GM12875 (cell line): ENCODE data around the gene LGALS8.
"Not testable (repeated sequence)": the region's sequence is repeated elsewhere in the genome, so short reads cannot be mapped to it uniquely, and the experiment has no call there.

Experiments
- H3K4me3 ChIP-seq: one replicate; pipeline ENCODE4 v1.5.1; 2011; ENCODE audit warnings: low read depth, low read length, control low read depth
- CTCF ChIP-seq: IDR thresholded peaks from 2 replicates; pipeline ENCODE4 v1.5.1; 2011; ENCODE audit warnings: low read depth, mild to moderate bottlenecking, control low read depth, inconsistent platforms, low read length, moderate library complexity, borderline replicate concordance; ENCODE audit not compliant: insufficient read depth

The LGALS8 gene

GRCh38 chr1:236502579-236502971 is 21.2 kb upstream of the LGALS8 start:
- TF ChIP-seq CTCF, result no peak
- H3K4me3 ChIP-seq, result no peak overlapping the region

GRCh38 chr1:236502972-236503639 is 20.7 kb upstream of the LGALS8 start:
- TF ChIP-seq CTCF, result no peak
- H3K4me3 ChIP-seq, result no peak overlapping the region

GRCh38 chr1:236504338-236504737 is 19.4 kb upstream of the LGALS8 start:
- H3K4me3 ChIP-seq, result not testable (repeated sequence)

GRCh38 chr1:236507022-236507700 is 16.6 kb upstream of the LGALS8 start:
- no peak overlapping the region for H3K4me3 ChIP-seq
- no peak for TF ChIP-seq CTCF

- no peak for TF ChIP-seq CTCF
- no peak overlapping the region for H3K4me3 ChIP-seq
These were observed 15.2 kb upstream of the LGALS8 start for GRCh38 chr1:236508593-236509027.

- no peak overlapping the region for H3K4me3 ChIP-seq
- no peak for TF ChIP-seq CTCF
These were observed 14.6 kb upstream of the LGALS8 start for GRCh38 chr1:236509203-236509602.

- no peak overlapping the region for H3K4me3 ChIP-seq
- TF ChIP-seq CTCF, result no peak
These were observed 14.0 kb upstream of the LGALS8 start for GRCh38 chr1:236509647-236510401.
